GM12873 (cell line): ENCODE measurements around the gene UNC45B.

Source experiments
- CTCF ChIP-seq: IDR thresholded peaks from 2 replicates; pipeline ENCODE4 v1.5.1; 2012; ENCODE audit warnings: low read depth, mild to moderate bottlenecking, moderate library complexity, low read length, control low read depth; ENCODE audit not compliant: insufficient read depth; ENCODE audit errors: missing control alignments

Gene UNC45B

GRCh38 chr17:35147375-35147905 is at the start of gene UNC45B:
TSS of gene UNC45B (plus strand) at chr17:35147817. CDS start at chr17:35148264, 447 bp downstream.
- no peak for TF ChIP-seq CTCF

GRCh38 chr17:35099908-35100307 is 47.7 kb upstream of the UNC45B start:
- TF ChIP-seq CTCF, result no peak

- no peak for TF ChIP-seq CTCF
These were observed 46.6 kb upstream of the UNC45B start for GRCh38 chr17:35101036-35101435.

GRCh38 chr17:35101725-35102124 is 45.9 kb upstream of the UNC45B start:
- TF ChIP-seq CTCF, result no peak

GRCh38 chr17:35103271-35103670 is 44.3 kb upstream of the UNC45B start:
- TF ChIP-seq CTCF, result no peak

- no peak for TF ChIP-seq CTCF
These were observed 42.7 kb upstream of the UNC45B start for GRCh38 chr17:35104844-35105450.

GRCh38 chr17:35116845-35117244 is 30.8 kb upstream of the UNC45B start:
- TF ChIP-seq CTCF, result no peak
